GM19099 (cell line): Measurements from ENCODE around the gene SLC25A45.
A peak's percentile ranks its signal among the peaks of the same experiment; 100 is the strongest.

Source experiments
- POLR2A ChIP-seq: IDR thresholded peaks from 3 replicates; pipeline ENCODE4 v1.6.1; 2011; ENCODE audit warnings: low read depth; ENCODE audit not compliant: insufficient read length; ENCODE audit errors: extremely low read depth

Gene SLC25A45, protein sequence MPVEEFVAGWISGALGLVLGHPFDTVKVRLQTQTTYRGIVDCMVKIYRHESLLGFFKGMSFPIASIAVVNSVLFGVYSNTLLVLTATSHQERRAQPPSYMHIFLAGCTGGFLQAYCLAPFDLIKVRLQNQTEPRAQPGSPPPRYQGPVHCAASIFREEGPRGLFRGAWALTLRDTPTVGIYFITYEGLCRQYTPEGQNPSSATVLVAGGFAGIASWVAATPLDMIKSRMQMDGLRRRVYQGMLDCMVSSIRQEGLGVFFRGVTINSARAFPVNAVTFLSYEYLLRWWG

DNA sequence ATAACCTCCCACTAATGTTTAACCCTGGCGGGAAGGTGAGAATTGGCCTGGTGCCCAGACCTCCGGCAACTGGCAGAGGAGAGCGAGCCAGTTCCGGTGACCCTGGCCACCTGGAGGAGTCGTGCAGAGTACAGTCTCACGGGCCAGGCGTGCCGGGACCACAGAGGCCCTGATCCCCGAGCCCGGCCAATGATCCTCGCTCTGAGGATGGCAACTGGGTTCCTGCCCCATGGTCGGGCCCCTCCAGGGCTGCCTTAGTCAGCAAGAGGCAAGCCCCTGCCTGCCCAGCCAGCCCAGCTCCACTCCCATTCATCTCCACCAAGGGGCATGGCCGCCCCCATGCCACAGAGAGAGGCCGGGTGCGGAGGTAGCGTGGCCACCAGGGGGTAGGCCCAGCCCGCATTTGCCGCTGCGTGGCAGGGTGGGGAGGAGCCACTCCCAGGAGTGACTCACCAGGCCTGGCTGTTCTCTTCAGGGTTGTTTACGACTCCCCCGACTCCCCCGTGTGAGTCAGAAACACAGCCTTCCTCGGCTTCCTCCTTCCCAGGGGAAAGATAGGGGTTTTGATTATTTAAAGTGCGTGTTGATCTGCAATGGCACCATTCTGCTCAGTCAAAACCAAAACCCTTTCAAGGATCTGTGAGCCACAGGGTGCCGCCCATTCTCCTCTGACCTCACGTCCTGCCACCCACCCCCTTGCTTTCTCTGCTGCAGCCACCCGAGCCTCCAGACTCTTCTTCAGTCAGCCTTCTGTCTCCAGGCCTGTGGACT is at the start of gene SLC25A45:
Gene SLC25A45 (minus strand): TSS at position 614 of the 771 bp plus-strand sequence. CDS start 695 bp downstream, outside the sequence.
- peak; percentile 69 for TF ChIP-seq POLR2A

- TF ChIP-seq POLR2A: peak; percentile 19
Observed at GRCh38 chr11:65431451-65432099, 49.1 kb upstream of the SLC25A45 start.

DNA sequence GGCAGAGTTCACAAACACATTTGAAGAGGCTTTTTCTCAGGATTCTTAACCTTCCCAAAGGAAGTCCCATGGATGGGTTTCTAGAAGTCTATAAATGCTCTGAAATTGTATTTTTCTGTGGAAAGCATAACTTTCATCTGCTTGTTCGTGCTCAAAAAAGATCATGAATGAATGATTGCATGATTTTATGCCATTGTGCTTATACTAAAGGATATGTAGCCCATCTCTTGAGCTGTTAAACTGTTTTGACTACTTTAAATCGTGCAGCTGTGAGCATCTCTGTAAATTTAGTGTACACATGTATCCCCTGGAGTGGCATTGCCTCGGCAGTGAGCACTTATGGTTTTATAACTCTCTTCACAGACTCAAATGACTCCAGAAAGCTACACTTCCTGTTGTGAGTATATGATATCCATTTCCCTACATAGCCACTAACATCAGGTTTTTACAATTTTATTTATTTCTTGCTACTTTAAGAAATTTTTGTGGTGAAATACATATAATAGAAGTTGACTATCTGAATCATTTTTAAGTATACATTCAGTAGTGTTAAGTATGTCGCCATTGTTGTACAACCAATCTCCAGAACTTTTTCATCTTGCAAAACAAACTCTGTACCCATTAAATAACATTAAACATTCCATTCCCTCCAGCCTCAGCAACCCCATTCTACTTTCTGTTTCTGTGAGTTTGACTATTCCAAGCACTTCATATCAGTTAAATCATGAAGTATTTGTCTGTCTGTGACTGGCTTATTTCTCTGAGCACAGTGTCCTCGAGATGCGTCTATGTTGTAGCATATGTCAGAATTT is 48.2 kb upstream of the SLC25A45 start:
- no peak for TF ChIP-seq POLR2A

DNA sequence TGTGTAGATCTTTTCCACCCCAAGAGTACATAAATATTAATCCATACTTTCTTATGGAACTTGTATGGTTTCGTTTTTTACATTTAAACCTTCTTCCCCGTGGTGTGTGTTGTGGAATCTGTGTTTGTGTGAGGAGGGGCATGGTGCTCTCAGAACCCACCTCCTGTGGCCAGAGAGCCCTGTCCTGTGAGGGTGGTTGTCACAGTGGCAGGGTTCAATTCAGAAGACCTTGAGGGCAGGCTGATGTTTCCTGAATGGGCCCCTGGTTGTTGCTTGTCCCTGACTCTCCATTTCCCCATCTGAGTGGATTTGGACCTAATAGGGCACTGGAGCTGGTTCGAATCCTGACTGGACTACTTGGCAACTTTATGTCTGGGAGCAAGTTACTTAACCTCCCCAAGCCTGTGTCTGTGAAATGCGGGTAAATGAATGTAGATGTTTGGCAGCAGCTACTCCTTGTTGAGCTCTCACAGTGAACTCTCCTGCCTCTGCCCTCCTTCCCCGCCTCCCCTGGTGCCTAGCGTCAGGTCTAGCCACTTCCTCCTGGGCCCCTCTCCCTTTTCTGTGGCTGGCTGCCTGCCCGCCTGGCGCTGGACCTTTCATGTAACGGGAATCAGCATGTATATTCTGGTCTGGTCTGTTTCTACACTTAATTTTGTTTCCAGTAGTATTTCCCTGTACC is 47.4 kb upstream of the SLC25A45 start:
- peak; percentile 50 for TF ChIP-seq POLR2A

- TF ChIP-seq POLR2A: no peak
Observed at GRCh38 chr11:65429068-65429681, 46.7 kb upstream of the SLC25A45 start.

DNA sequence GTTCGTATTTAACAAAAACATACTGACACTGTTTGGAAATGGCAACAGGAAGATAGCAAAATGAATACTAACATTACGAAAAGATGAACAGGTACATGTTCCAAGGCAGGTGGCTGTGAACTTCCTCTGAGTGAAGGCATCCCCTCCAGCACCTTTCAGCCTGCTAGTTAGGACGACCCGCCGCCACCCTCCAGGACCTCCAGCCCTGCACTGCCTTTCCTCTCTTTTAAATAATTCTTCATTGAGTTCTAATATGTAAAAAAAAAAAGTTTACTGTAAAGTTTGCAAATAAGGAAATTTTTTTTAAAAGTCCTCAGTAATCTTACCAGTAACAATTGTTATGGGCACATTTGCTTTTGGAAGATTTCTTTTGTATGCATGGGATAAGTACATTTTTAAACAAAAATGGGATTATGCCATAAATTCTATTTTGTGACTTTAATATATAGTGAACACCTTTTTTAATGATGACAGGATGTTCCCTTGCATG is 46.2 kb upstream of the SLC25A45 start:
- peak; percentile 52 for TF ChIP-seq POLR2A

DNA sequence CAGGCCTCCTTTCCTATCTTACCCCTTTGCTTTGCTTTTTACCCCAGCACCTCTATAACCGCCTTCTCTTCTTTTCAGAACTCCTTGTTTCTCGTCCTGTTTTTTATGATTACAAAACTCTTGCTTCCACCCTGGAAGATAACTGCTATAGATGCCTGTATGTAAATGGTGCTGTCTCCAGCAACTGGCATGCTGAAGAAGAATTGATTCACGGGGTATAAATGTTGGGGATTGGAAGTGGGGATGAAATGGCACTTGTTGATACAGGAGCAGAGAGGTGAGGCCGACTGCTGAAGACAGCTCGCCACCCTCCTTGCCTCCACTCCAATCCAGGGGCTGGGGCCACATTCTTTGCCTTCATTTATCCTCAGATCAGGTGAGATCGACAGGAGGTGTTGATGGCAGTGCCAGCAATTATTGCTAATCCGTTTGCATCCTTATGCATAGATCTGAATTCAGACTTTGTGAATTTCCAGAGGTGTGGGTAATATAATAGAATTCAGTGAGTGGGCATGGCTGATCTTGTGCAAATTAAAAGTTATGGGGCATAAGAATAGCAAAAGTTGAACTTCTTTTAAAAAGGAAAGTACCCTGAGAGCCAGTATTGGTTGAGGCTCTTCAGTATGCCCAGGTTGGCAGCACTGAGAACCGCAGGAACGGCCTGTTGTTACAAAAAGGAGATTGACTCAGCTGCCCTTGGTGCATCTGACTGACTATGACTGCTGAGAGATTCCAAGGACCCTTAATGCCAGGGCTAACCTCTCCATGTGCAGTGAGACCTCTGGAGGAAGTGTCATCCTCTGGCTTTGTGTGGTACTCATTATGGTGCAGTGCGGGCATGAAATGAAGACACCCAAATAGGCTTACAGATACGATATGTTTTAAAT is 45.5 kb upstream of the SLC25A45 start:
- TF ChIP-seq POLR2A: peak; percentile 52

DNA sequence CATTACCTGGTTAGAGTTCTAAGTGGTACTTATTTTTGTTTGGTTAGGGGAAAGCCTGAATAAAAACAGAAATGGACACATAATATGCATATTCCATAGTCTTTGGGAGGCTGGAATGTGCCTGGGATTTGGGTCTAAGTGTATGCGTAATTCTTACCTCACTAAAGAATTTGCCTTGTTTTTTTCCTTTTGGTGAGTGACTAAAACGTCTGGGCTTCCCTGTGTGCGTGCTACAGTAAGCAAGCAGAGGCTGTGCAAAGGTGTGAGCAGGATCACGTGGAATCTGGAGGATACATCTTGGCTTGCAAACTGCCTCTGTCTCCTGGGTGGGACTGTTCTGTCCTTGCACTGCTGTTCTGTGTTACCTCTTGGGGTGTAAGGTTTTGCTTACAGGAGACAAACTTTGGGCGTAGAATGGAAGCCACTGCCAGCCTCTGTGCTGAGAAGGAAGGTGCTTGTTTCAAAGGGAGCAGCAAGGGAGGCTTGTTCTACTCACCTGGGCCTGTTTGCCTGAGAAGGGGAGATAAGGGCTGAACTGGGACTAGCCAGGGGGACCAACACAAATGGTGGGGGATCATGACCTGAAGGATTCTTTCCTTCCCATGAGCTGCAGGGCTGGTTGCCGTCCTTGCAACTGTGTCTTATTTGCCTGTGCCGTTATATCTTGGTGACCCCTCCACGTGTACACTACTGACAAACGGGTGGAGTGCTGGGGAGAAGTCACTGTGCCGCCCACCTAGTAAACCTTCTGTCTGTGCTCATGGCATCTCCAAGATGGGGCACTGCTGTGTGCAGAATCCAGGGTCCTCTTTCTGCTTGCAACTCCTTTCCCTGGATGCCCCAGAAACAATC is 44.6 kb upstream of the SLC25A45 start:
- peak; percentile 76 for TF ChIP-seq POLR2A

DNA sequence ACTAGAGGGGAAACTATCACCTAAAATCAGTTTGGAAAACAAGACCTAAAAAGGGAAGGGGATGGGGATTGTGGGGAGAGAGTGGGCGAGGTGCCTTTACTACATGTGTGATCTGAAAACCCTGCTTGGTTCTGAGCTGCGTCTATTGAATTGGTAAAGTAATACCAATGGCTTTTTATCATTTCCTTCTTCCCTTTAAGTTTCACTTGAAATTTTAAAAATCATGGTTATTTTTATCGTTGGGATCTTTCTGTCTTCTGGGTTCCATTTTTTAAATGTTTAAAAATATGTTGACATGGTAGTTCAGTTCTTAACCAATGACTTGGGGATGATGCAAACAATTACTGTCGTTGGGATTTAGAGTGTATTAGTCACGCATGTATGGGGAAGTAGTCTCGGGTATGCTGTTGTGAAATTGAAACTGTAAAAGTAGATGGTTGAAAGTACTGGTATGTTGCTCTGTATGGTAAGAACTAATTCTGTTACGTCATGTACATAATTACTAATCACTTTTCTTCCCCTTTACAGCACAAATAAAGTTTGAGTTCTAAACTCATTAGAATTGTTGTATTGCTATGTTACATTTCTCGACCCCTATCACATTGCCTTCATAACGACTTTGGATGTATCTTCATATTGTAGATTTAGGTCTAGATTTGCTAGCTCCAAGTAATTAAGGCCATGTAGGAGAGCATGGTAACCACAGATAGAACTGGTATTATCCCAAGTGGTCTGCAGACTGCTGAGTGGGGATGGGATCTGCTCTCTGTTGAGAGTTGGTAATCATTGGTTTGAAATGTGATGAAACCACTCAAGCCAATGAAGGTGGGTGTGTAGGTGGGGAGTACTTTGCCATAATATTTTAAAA is 43.8 kb upstream of the SLC25A45 start:
- peak; percentile 64 for TF ChIP-seq POLR2A

GRCh38 chr11:65425105-65425970 is 42.9 kb upstream of the SLC25A45 start:
- TF ChIP-seq POLR2A: peak; percentile 69
